Right lobe of liver (tissue), 6 donors: Measurements from ENCODE around the gene MGAT4C. TPM values are rescaled to one million over a fixed set of nuclear protein-coding genes. Genes with fewer than 3 reads are reported as not detected.

Source experiments
- ATAC-seq, 4 donors: fragments of 200-7000 bp; cut with Tn5 transposase; one replicate each; pipeline ENCODE4 v1.9.1; 2020; ENCODE audit warnings: mild to moderate bottlenecking in 4 of 4, moderate library complexity in 4 of 4
- DNase-seq, 3 donors: peaks; one replicate each; pipeline ENCODE4 v3.0.0-alpha.2; 2020
- H3K27ac ChIP-seq, 3 donors: fragments of 200-600 bp; one replicate each; pipeline ENCODE4 v1.8.0; 2022
- H3K27me3 ChIP-seq, 2 donors: fragments of 200-600 bp; one replicate each; pipeline ENCODE4 v1.8.0; 2022
- H3K36me3 ChIP-seq, 4 donors: fragments of 200-600 bp; sonication (generic) in 1 of 4; one replicate each; pipeline versions ENCODE4 v1.5.1 to v1.8.0; 2017 to 2022; ENCODE audit warnings: control low read depth in 1 of 4
- H3K4me1 ChIP-seq, 4 donors: fragments of 200-600 bp; sonication (generic) in 1 of 4; one replicate each; pipeline versions ENCODE4 v1.5.1 to v1.8.0; 2017 to 2022; ENCODE audit warnings: control low read depth in 1 of 4
- H3K4me3 ChIP-seq, 3 donors: fragments of 200-600 bp; one replicate each; pipeline ENCODE4 v1.8.0; 2022
- H3K9me3 ChIP-seq, 4 donors: fragments of 200-600 bp; sonication (generic) in 1 of 4; one replicate each; pipeline versions ENCODE4 v1.5.1 to v1.8.0; 2017 to 2022; ENCODE audit warnings: control low read depth in 1 of 4
- CTCF ChIP-seq, 4 donors: fragments of 200-600 bp in 3 of 4; fragments of 450-650 bp in 1 of 4; IDR thresholded peaks; one replicate each; pipeline versions ENCODE4 v1.5.1 to v1.8.0; 2016 to 2022; ENCODE audit warnings: antibody characterized with exemption in 4 of 4, mild to moderate bottlenecking in 2 of 4
- POLR2A ChIP-seq: fragments of 450-650 bp; IDR thresholded peaks from one replicate; pipeline ENCODE4 v1.6.1; 2017; ENCODE audit warnings: antibody characterized with exemption, mild to moderate bottlenecking
- WGBS: methylation state at CpG from one replicate; pipeline ENCODE4 v1.1.6; 2018; ENCODE audit warnings: low coverage, low lambda C conversion rate; ENCODE audit not compliant: insufficient coverage; ENCODE audit errors: missing lambda C conversion rate; 5-methylcytosine and 5-hydroxymethylcytosine counted together
- intact Hi-C, 2 donors: fragments of 100-400 bp; cut with DNase I; formaldehyde crosslinking; loops; one replicate each; pipeline versions ENCODE4 v1.11.2 to v1.14.1; 2022
- total RNA-seq, 6 experiments: library from RNA; depleted of rRNA in 2 of 6; stranded (reverse); fragments of >200 nt in 2 of 6; fragmentation: NEBNext Ultra II Directional in 3 of 6; extraction: Animal tissue kit (Norgen Biotek cat#: 25700) in 3 of 6; gene quantifications; one replicate each; pipeline versions ENCODE4 v1.1.0 to v1.2.4, GENCODE V29; 2016 to 2023
- donor health status: DM: no; HTN: yes; CAD: no.
- donor health status: DM: no; HTN: no; CAD: no.
- donor health status: DM: no; HTN: no; CAD: no.
- donor health status: DM: no; HTN: yes; CAD: no.
- donor health status: DM: no; HTN: yes; CAD: no.

MGAT4C gene
- total RNA-seq, 6 experiments from 2014 or later: 0.06 to 0.55 (median 0.07) TPM; not detected in 1

GRCh38 chr12:85955127-85955526, 301.1 kb downstream of the MGAT4C start:
- intact Hi-C loops: no loop called here
- DNase-seq (no peak), ATAC-seq (no peak)
- Histone ChIP-seq H3K27me3 (no peaks in the 10 kb centered on the region), H3K4me1 (no peaks in the 10 kb centered on the region), H3K36me3 (no peaks in the 10 kb centered on the region), H3K27ac (no peak overlapping the region), H3K9me3 (no peaks in the 10 kb centered on the region), H3K4me3 (no peak overlapping the region)
- TF ChIP-seq CTCF (IDR thresholded peaks at IDR 0.05): no peak
- no peak for TF ChIP-seq POLR2A
- 45% methylated on average over 1 of the region's 1 CpG for WGBS

- no peaks in the 10 kb centered on the region for H3K36me3 ChIP-seq
- no peaks in the 10 kb centered on the region for H3K4me1 ChIP-seq
- no peak overlapping the region for H3K27ac ChIP-seq
- no peak overlapping the region for H3K4me3 ChIP-seq
- TF ChIP-seq CTCF (IDR thresholded peaks at IDR 0.05) (peak in 3 of 4 donors; percentile 34 to 39 (median 37)), POLR2A (no peak)
- no peaks in the 10 kb centered on the region for H3K27me3 ChIP-seq
- intact Hi-C loops: no loop called here
- DNase-seq: no peak
- no peak for ATAC-seq
- 3% methylated on average over 1 of the region's 1 CpG for WGBS
- H3K9me3 ChIP-seq: no peaks in the 10 kb centered on the region
Observed at GRCh38 chr12:85951823-85952222, 304.4 kb downstream of the MGAT4C start.

- TF ChIP-seq POLR2A (no peak), CTCF (IDR thresholded peaks at IDR 0.05) (no peak)
- H3K9me3 ChIP-seq: no peaks in the 10 kb centered on the region
- WGBS: 14% methylated on average over 1 of the region's 1 CpG
Observed at GRCh38 chr12:85949253-85949652, 306.9 kb downstream of the MGAT4C start.

GRCh38 chr12:85948340-85948739, 307.9 kb downstream of the MGAT4C start:
- no peak overlapping the region for H3K27ac ChIP-seq
- ATAC-seq (no peak), DNase-seq (no peak)
- H3K36me3 ChIP-seq: no peaks in the 10 kb centered on the region
- no peaks in the 10 kb centered on the region for H3K4me1 ChIP-seq
- H3K9me3 ChIP-seq: no peaks in the 10 kb centered on the region
- 92% methylated on average over 1 of the region's 1 CpG for WGBS
- H3K27me3 ChIP-seq: no peaks in the 10 kb centered on the region
- intact Hi-C loops: no loop called here
- H3K4me3 ChIP-seq: no peak overlapping the region
- no peak for TF ChIP-seq POLR2A
- TF ChIP-seq CTCF (IDR thresholded peaks at IDR 0.05): no peak

More at GRCh38 chr12:85949253-85949652, 306.9 kb downstream of the MGAT4C start:
- no peaks in the 10 kb centered on the region for H3K36me3 ChIP-seq
- intact Hi-C loops: no loop called here
- no peak overlapping the region for H3K27ac ChIP-seq
- no peaks in the 10 kb centered on the region for H3K27me3 ChIP-seq
- no peak for ATAC-seq
- H3K4me3 ChIP-seq: no peak overlapping the region
- no peaks in the 10 kb centered on the region for H3K4me1 ChIP-seq
- no peak for DNase-seq

- TF ChIP-seq CTCF (IDR thresholded peaks at IDR 0.05): no peak
- TF ChIP-seq POLR2A: no peak
- ATAC-seq (no peak), DNase-seq (no peak)
- Histone ChIP-seq H3K9me3 (no peaks in the 10 kb centered on the region), H3K4me3 (no peak overlapping the region), H3K27ac (no peak overlapping the region), H3K36me3 (no peaks in the 10 kb centered on the region), H3K27me3 (no peaks in the 10 kb centered on the region), H3K4me1 (no peaks in the 10 kb centered on the region)
- 56% methylated on average over 8 of the region's 12 CpGs for WGBS
- intact Hi-C loops: no loop called here
Observed at GRCh38 chr12:85947286-85947685, 308.9 kb downstream of the MGAT4C start.
